ENCODE measurements around the gene MMD2.
"Not testable (repeated sequence)": the region's sequence is repeated elsewhere in the genome, so short reads cannot be mapped to it uniquely, and the experiment has no call there.

Gene MMD2, protein sequence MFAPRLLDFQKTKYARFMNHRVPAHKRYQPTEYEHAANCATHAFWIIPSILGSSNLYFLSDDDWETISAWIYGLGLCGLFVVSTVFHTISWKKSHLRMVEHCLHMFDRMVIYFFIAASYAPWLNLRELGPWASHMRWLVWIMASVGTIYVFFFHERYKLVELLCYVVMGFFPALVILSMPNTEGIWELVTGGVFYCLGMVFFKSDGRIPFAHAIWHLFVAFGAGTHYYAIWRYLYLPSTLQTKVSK

GRCh38 chr7:4958477-4959301 lies at the start of gene MMD2:
Gene MMD2, minus strand, starts transcription at chr7:4959187. Its CDS starts 170 bp downstream, at chr7:4959017.
- no peak for FAIRE-seq

GRCh38 chr7:5005066-5005465 lies 46.1 kb upstream of the MMD2 start:
- no peak for FAIRE-seq

DNA sequence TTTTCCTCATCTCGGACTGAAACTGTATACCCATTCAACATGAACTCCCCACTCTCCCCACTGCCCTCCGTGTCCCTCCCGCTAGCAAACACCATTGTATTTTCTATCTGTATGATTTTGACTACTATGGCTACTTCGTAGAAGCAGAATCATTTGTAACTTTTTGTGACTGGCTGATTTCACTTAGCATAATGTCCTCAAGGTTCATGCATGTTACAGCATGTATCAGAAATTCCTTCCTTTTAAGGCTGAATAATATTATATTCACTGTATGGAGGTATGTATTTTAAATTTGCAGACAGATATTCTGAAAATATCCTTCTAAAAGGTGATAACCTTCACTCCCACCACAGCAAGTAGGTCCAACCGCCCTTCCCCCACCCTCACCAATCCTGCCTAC lies 42.9 kb upstream of the MMD2 start:
- FAIRE-seq, result no peak

DNA sequence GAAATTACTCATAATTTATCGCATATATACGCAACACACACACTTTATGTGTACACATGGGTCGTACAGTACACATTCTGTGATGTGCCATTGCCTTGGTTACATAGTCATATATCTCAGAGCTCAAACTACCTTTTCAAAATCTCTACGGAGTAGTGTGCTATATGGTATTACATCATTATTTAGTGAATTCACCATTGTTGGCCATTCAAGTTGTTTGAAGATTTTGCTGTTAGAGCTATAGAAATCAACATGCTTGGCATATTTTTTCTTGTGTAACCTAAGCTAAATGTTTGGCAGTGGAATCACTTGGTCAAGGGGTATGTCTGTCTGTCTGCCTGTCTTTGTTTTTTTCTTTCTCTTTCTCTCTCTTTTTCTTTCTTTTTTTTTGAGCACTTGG lies 42.0 kb upstream of the MMD2 start:
- FAIRE-seq, result no peak

DNA sequence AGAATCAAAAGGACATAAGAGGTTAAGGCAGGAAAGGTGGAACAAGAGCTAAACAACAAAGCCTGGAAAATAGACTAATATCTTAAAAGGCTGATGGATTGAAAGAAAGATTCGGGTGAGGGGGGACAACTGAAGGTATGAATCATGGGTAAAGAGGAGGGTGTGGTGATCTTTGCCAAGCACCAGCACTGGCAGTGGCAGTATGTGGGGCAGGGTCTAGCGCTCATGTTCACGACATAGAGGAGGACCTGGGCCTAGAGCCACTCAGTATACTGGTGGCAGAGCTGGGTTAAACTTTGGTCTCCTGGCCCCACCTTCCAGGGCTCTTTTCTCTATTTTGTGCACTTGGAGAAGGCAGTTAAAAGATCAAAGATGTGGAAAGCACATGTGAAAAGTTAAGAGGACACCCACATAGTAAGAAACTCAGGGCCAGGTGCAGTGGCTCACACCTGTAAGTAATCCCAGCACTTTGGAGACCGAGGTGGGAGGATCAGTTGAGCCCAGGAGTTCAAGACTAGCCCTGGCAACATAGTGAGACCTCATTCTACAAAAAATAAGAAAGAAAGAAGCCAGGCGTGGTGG lies 40.5 kb upstream of the MMD2 start:
- FAIRE-seq, result no peak

DNA sequence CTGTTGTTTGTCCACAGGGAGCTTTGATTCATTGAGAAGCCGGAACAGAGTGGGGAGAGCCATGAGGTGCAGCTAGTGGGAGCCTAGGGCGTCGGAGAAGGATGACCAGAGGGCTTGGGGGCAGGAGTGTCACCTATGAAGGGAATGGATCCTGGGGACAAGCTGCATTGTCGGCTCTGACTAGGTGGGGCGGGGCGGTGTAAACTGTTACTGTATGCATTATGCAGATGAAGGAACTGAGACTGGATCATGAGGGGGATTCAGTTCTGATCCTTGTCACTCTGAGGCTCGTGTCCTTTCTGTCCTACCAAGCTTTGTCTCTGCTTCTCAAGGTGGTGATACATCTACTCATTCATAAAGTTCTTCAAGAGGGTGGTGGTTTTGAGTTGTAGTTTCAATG lies 39.9 kb upstream of the MMD2 start:
- FAIRE-seq, result no peak

GRCh38 chr7:4998244-4998643 lies 39.3 kb upstream of the MMD2 start:
- no peak for FAIRE-seq

GRCh38 chr7:4996696-4997222 lies 37.8 kb upstream of the MMD2 start:
- FAIRE-seq, result no peak

DNA sequence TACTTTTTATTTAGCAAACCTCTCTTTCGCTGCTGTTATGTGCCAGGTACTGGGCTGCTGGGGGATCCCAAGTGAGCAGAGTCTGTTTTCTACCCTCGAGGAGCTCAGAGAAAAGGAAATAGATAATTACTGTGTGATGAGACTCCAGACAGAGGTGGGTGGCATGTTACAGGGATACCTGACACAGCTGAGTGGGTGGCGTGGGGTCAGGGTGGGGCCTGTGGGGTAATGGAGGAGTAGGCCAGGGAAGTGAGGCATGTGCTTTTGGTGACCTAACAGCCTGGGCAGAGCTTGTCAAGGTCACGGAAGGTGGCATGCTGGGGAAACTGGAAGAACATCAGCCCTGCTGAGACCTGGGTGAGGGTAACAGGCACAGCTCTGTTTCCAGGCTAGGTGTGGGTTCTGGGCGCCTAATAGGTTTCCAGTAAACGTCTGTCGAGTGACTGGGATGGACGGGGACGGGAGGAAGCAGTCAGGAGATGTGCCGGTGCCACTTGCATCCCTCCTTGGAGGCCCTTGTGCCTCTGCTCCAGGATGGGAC lies 36.5 kb upstream of the MMD2 start:
- FAIRE-seq, result no peak

GRCh38 chr7:4993471-4993870 lies 34.5 kb upstream of the MMD2 start:
- FAIRE-seq, result no peak

GRCh38 chr7:4982741-4983140 lies 23.8 kb upstream of the MMD2 start:
- FAIRE-seq, result not testable (repeated sequence)

DNA sequence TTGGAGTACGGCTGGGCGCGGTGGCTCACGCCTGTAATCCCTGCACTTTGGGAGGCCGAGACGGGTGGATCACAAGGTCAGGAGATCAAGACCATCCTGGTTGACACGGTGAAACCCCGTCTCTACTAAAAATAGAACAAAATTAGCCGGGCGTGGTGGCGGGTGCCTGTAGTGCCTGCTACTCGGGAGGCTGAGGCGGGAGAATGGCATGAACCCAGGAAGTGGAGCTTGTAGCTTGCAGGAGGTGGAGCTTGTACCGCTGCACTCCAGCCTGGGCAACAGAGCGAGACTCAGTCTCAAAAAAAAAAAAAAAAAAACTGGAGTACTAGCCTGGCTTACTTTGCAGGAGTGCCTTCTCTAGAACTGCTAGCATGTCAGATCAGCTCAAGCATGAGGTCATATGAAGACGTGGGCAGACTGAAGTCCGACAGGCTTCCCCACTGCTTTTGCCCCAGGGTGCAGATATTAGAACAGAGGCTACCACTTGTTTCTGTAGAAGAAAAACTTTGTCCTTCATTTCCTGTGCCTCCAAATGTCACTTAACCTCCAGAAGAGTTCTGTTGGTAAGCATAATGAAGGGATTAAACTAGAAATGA lies 22.4 kb upstream of the MMD2 start:
- FAIRE-seq, result not testable (repeated sequence)

GRCh38 chr7:4975626-4976025 lies 16.6 kb upstream of the MMD2 start:
- not testable (repeated sequence) for FAIRE-seq

DNA sequence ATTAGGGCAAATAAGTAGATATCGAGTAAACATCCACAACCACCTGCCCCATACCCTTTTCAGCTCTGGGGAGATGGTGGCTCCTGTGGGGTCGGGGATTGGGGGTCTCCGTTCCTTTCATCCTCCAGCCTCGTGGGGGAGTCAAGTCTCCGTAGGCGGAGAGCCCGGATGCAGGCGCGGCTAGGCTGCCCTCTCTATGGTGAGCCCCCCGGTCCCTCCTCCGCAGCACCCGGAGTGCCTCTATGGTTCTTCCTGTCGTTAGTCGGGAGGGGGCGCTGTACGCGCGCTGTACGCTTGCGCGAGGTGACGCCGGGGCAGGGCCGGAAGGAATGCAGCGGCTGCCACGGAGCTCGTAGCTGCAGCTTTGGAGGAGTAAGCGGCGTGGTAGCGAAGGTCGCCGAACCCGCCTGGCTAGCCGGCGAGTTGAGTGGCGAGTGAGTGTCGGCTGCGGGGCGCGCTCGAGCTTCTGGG lies 14.8 kb upstream of the MMD2 start:
- no peak for FAIRE-seq

DNA sequence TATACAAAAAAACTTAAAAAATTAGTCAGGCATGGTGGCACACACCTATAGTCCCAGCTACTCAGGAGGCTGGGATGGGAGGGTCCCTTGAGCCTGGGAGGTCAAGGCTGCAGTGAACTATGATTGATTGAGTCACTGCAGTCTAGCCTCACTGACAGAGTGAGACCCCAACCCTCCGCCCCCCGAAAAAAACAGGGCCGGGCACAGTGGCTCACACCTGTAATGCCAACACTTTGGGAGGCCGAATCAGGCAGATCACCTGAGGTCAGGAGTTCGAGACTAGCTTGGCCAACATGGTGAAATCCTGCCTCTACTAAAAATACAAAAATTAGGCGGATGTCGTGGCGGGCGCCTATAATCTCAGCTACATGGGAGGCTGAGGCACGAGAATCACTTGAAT lies 13.5 kb upstream of the MMD2 start:
- not testable (repeated sequence) for FAIRE-seq

DNA sequence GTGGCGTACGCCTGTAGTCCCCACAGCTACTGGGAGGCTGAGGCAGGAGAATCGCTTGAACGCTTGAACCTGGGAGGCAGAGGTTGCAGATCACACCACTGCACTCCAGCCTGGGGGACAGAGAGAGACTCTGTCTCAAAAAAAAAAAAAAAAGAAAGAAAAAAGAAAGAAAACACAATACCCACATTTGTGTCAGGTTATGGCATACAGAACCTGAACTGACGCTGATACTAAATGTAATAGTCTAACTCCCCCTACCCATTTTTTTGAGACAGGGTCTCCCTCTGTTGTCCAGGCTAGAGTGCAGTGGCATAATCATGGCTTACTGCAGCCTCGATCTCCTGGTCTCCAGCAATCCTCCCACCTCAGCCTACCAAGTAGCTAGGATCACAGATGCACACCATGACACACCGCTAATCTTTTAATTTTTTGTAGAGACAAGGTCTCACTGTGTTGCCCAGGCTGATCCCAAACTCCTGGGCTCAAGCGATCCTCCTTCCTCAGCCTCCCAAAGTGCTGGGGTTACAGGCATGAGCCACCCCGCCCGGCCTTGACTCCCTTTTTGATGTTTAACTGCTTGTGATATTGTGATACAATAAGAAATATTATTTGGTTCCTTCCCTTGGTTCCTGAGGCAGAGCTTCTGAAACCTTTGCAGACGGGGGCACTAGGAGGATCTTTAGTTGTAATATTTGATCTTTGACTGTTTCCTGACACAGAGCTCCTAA lies 6.5 kb upstream of the MMD2 start:
- no peak for FAIRE-seq

GRCh38 chr7:4964506-4964905 lies 5.5 kb upstream of the MMD2 start:
- no peak for FAIRE-seq

- FAIRE-seq, result no peak
Observed at GRCh38 chr7:4962872-4963775, 4.1 kb upstream of the MMD2 start.

DNA sequence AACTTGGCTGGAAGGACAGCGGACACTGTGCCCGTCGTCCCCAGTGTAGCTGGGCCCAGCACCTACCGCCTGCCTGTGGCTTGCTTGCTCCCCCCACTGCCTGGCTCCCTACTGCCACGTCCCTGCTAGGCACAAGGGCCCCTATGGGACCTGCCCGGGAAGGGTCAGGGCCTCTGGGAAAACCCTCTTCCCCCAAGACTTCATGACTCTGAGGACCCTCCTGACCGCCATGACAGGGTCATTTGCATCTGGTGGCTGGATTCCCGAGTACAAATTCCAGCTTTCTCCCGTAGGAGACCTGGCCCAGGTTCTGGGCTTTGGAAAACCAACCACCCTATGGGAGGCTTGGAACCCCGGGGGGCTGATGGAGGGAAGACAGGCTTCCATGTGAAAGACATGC lies 1.4 kb upstream of the MMD2 start:
- no peak for FAIRE-seq

GRCh38 chr7:4959893-4960292 lies 906 bp upstream of the MMD2 start:
- FAIRE-seq, result no peak

DNA sequence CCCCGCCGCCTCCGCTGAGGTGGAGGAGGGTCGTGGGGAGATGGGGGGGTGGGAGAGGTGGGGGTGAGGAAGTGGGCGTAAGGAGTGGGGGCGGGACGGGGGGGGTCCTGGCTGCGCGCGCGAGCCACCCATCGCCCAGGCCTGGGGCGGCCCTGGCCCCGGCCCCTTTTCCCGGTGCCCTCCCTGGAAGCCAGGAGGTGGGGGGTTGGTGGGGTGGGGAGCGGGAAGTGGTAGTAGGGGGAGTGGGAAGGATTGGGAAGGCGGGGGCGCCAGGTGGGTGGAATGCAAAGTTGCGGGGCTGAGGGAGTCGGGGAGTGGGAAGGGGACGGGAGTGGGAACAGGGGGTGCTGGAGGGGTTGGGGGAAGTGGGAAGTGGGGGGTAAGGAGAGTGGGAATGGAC lies 319 bp upstream of the MMD2 start:
- no peak for FAIRE-seq
